Lower lobe of right lung (tissue), 2 donors: Measurements from ENCODE around the gene PCNT. TPM values are rescaled to one million over a fixed set of nuclear protein-coding genes. Genes with fewer than 3 reads are reported as not detected.
"Not testable (repeated sequence)": the region's sequence is repeated elsewhere in the genome, so short reads cannot be mapped to it uniquely, and the experiment has no call there.

Experiments used
- ATAC-seq, 2 donors: fragments of 200-7000 bp; cut with Tn5 transposase; one replicate each; pipeline ENCODE4 v1.9.1; 2020 to 2022; ENCODE audit warnings: mild to moderate bottlenecking in 2 of 2, moderate library complexity in 2 of 2
- DNase-seq: peaks from one replicate; pipeline ENCODE4 v3.0.0-alpha.2; 2020
- H3K27ac ChIP-seq: fragments of 200-600 bp; one replicate; pipeline ENCODE4 v1.8.0; 2022
- H3K27me3 ChIP-seq: fragments of 200-600 bp; one replicate; pipeline ENCODE4 v1.8.0; 2022; ENCODE audit warnings: low read depth
- H3K36me3 ChIP-seq: fragments of 200-600 bp; one replicate; pipeline ENCODE4 v1.8.0; 2022; ENCODE audit warnings: mild to moderate bottlenecking
- H3K4me1 ChIP-seq: fragments of 200-600 bp; one replicate; pipeline ENCODE4 v1.8.0; 2022
- H3K4me3 ChIP-seq: fragments of 200-600 bp; one replicate; pipeline ENCODE4 v1.8.0; 2022; ENCODE audit warnings: mild to moderate bottlenecking
- H3K9me3 ChIP-seq: fragments of 200-600 bp; one replicate; pipeline ENCODE4 v1.8.0; 2022
- intact Hi-C: fragments of 100-400 bp; cut with DNase I; formaldehyde crosslinking; loops from one replicate; pipeline ENCODE4 v1.11.0; 2022
- total RNA-seq: library from RNA; stranded (reverse); fragmentation: NEBNext Ultra II Directional; extraction: Animal tissue kit (Norgen Biotek cat#: 25700); gene quantifications from one replicate; pipeline ENCODE4 v1.2.1, GENCODE V29; 2021
- TF ChIP-seq, protein P1 (sequence below): fragments of 200-600 bp; IDR thresholded peaks from one replicate; pipeline ENCODE4 v1.8.0; 2022; ENCODE audit warnings: antibody characterized with exemption, mild to moderate bottlenecking
- donor health status: DM: no; HTN: yes; CAD: no; lungs with severe emphysema.

The PCNT gene
- total RNA-seq, 1 donor from 2014 or later: 36.5 TPM

GRCh38 chr21:46458315-46459023 lies 134.5 kb downstream of the PCNT start, which contains the start of gene DIP2A:
Gene DIP2A (plus strand): TSS chr21:46458891. CDS start chr21:46459132, 241 bp downstream.
- H3K27me3 ChIP-seq: no peaks in the 10 kb centered on the region
- ATAC-seq: peak; percentile 98
- peak within 1 kb of the TSS; percentile 94 for H3K27ac ChIP-seq
- no peaks in the 10 kb centered on the region for H3K9me3 ChIP-seq
- peaks cover 43% of the 10 kb centered on the region for H3K4me1 ChIP-seq
- TF ChIP-seq, protein P1, sequence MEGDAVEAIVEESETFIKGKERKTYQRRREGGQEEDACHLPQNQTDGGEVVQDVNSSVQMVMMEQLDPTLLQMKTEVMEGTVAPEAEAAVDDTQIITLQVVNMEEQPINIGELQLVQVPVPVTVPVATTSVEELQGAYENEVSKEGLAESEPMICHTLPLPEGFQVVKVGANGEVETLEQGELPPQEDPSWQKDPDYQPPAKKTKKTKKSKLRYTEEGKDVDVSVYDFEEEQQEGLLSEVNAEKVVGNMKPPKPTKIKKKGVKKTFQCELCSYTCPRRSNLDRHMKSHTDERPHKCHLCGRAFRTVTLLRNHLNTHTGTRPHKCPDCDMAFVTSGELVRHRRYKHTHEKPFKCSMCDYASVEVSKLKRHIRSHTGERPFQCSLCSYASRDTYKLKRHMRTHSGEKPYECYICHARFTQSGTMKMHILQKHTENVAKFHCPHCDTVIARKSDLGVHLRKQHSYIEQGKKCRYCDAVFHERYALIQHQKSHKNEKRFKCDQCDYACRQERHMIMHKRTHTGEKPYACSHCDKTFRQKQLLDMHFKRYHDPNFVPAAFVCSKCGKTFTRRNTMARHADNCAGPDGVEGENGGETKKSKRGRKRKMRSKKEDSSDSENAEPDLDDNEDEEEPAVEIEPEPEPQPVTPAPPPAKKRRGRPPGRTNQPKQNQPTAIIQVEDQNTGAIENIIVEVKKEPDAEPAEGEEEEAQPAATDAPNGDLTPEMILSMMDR: peak; percentile 14
- H3K4me3 ChIP-seq: peak within 1 kb of the TSS; percentile 95
- intact Hi-C loops: no loop called here
- H3K36me3 ChIP-seq: peaks cover 5% of the 10 kb centered on the region
- peak; percentile 98 for DNase-seq

DNA sequence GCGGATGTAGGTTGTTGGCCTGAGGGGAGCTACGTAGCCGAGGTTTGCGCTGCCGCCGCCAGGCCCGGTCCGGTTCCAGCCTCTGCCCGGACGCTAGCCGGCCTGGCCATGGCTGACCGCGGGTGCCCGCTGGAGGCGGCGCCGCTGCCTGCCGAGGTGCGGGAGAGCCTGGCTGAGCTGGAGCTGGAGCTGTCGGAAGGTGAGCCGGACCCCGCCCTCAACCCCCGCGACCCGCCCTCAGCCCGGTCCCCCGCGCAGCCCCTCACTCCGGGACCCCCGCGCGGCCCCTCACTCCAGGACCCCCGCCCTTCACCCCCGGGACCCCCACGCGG lies 135.0 kb downstream of the PCNT start:
- peaks cover 5% of the 10 kb centered on the region for H3K36me3 ChIP-seq
- TF ChIP-seq, protein P1: no peak
- H3K9me3 ChIP-seq: no peaks in the 10 kb centered on the region
- no peaks in the 10 kb centered on the region for H3K27me3 ChIP-seq
- DNase-seq (no peak), ATAC-seq (no peak)
- peak overlapping the region; percentile 94 for H3K27ac ChIP-seq
- H3K4me1 ChIP-seq: peaks cover 43% of the 10 kb centered on the region
- H3K4me3 ChIP-seq: peak overlapping the region; percentile 95
- intact Hi-C loops: no loop called here

DNA sequence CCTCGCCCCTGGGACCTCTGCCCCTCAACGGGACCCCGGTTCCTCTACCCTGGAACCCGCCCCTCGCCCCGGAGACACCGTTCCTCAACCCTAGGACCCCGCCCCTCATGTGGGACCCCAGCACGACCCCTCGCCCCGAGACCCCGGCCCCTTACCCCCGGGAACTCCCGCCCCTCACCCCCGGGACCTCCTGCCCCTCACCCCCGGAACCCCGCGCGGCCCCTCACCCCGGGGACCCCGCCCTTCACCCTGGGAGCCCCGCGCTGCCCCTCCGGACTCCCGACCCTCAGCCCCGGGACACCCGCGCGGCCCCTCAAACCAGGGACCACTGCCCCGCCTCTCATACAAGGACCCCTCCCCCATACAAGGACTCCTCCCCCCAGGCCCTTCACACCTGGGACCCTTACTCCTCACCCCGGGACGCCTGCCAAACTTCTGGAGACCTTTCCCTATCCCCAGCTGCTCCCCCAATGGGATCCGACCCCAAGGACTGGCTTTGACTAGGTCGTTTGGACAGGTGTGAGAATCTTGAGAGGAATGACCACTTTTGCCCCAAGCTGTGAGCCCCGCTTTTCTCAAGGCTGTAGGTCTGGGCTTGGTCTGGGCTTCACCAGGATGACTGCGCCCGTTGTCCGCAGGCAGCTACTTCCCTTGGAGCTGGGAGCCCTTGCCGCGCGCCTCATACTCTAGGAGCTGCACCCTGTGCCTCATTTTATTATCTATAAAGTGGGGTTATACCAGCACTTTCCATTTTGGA lies 135.6 kb downstream of the PCNT start:
- Histone ChIP-seq H3K36me3 (peaks cover 11% of the 10 kb centered on the region), H3K4me3 (peak overlapping the region; percentile 95), H3K9me3 (no peaks in the 10 kb centered on the region), H3K27ac (peak overlapping the region; percentile 94), H3K27me3 (no peaks in the 10 kb centered on the region), H3K4me1 (peaks cover 43% of the 10 kb centered on the region)
- intact Hi-C loops: no loop called here
- TF ChIP-seq, protein P1: no peak
- ATAC-seq (peak in 1 of 2 donors; percentile 28), DNase-seq (peak; percentile 71)

GRCh38 chr21:46461909-46462308 lies 138.0 kb downstream of the PCNT start:
- Histone ChIP-seq H3K36me3 (peaks cover 7% of the 10 kb centered on the region), H3K27me3 (no peaks in the 10 kb centered on the region), H3K27ac (no peak overlapping the region), H3K4me3 (no peak overlapping the region), H3K4me1 (peaks cover 31% of the 10 kb centered on the region), H3K9me3 (no peaks in the 10 kb centered on the region)
- TF ChIP-seq, protein P1: no peak
- intact Hi-C loops: no loop called here
- DNase-seq (no peak), ATAC-seq (no peak)

GRCh38 chr21:46465153-46465552 lies 141.2 kb downstream of the PCNT start:
- H3K27me3 ChIP-seq, H3K36me3 ChIP-seq, H3K27ac ChIP-seq, H3K9me3 ChIP-seq, ATAC-seq, H3K4me3 ChIP-seq, intact Hi-C loops, DNase-seq: not testable (repeated sequence)
- H3K4me1 ChIP-seq: peaks cover 16% of the 10 kb centered on the region

DNA sequence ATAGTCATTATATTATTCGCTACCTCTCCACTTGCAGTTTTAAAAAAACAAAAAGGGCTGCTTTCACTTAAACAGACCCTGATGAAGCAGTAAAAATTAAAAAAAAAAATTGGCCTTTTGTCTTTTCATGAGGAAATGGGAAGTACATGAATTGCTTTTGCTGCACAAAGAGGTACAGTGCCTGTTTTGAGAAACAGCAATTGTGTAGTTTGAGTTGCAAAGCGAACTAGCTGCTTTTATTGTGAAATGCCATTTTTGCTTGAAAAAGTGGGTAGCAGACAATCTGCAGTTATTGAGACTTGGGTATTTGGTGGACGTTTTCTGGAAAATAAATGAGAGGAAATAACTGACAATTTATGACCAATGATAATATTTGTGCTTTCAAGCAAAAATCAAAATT lies 141.7 kb downstream of the PCNT start:
- Histone ChIP-seq H3K27ac (no peak overlapping the region), H3K9me3 (no peaks in the 10 kb centered on the region), H3K4me1 (peaks cover 11% of the 10 kb centered on the region), H3K27me3 (no peaks in the 10 kb centered on the region), H3K36me3 (peaks cover 7% of the 10 kb centered on the region), H3K4me3 (no peak overlapping the region)
- DNase-seq (no peak), ATAC-seq (no peak)
- intact Hi-C loops: no loop called here
- TF ChIP-seq, protein P1: no peak
